K562 (cell line): Measurements from ENCODE around the gene IDI2. TPM values are rescaled to one million over a fixed set of nuclear protein-coding genes. Genes with fewer than 3 reads are reported as not detected.

Experiments used
- ILK ChIP-seq: fragments of 450-650 bp; IDR thresholded peaks from 2 replicates; pipeline ENCODE4 v1.6.1; 2016; ENCODE audit warnings: missing genetic modification characterization, low read depth, mild to moderate bottlenecking, missing compliant biosample characterization, moderate library complexity, borderline replicate concordance
- polyA plus RNA-seq, 8 experiments: library from polyadenylated mRNA; depleted of rRNA in 4 of 8; stranded (reverse) in 5 of 8; unstranded in 3 of 8; fragments of >200 nt; fragmentation: Nextera tagmentation in 2 of 8; fragmentation: Illumina TruSeq in 1 of 8; extraction: Ambion mirVana in 2 of 8; extraction: Trizol in 1 of 8; gene quantifications; 2 replicates each; pipeline versions ENCODE4 v1.2.1 to v1.2.3, GENCODE V29; 2011 to 2014; ENCODE audit warnings: inconsistent platforms in 1 of 8, missing spikeins in 1 of 8
- total RNA-seq, 7 experiments: library from RNA; depleted of rRNA in 6 of 7; stranded (reverse); fragments of >200 nt in 6 of 7; fragmentation: Illumina TruSeq in 2 of 7; extraction: Trizol in 2 of 7; gene quantifications; 2 replicates each; pipeline versions ENCODE4 v1.2.1 to v1.2.3, GENCODE V29; 2011 to 2021; ENCODE audit warnings: low replicate concordance in 1 of 7
- TF ChIP-seq, protein P1 (sequence below): fragments of 450-650 bp; IDR thresholded peaks from 2 replicates; pipeline ENCODE4 v1.6.1; 2017; ENCODE audit warnings: antibody characterized with exemption
- TF ChIP-seq, protein P2 (sequence below), 3 experiments: IDR thresholded peaks in 2 of 3; conservative IDR thresholded peaks in 1 of 3; 2 replicates each; pipeline ENCODE4 v1.5.1; 2011 to 2012; ENCODE audit warnings: low read length in 3 of 3, mild to moderate bottlenecking in 3 of 3, control low read depth in 2 of 3, improper control_type of control experiment in 1 of 3, inconsistent platforms in 1 of 3, low read depth in 1 of 3, mixed read lengths in 1 of 3, moderate library complexity in 1 of 3; ENCODE audit not compliant: insufficient read depth in 2 of 3
- TF ChIP-seq, protein P3 (sequence below): fragments of 450-650 bp; IDR thresholded peaks from 2 replicates; pipeline ENCODE4 v1.6.1; 2016; ENCODE audit warnings: low read depth, mild to moderate bottlenecking, moderate library complexity

Gene IDI2
- total and polyA plus RNA-seq, 9 of the 15 experiments (the other 6 are each of a cell fraction or from before 2014, with no cell fraction given) = not detected

DNA sequence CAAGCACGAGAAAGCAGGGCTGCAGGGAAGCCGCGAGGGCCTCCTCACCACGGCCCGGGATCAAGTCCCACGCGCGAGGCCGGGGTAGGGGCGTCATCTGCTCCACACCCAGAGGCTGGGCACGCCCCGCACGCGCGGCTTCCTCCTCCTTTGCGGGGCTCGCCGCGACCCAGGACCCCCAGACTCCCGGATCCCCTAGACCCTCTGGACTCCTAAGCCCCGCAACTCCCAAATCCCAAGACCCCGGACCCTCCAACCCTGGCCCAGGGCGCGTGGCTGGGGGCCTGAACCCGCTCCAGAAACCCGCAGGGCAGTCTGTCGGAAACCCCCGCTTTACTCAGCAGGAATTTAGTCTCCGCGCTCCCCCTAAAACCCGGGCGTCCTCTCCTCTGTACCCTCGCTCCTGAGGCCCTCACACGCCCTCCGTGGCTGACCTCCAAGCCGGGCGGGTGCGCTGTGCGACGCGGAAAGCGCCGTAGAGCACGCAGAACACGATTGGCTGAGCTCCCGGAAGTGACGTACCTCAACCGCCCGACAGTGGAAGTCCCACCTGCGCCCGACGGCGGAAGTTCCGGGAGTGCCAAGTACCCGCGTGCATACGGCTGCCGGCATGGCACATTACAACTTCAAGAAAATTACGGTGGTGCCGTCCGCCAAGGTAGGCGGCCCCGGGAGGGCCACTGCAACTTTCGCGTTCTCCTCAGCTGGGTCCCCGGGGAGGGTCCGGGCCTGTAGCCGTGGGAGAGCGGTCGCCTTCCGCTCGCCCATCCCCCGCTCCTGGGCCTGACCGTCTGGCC is 37.6 kb downstream of the IDI2 start, which contains the start of gene GTPBP4 (continued):
- TF ChIP-seq, protein P1, sequence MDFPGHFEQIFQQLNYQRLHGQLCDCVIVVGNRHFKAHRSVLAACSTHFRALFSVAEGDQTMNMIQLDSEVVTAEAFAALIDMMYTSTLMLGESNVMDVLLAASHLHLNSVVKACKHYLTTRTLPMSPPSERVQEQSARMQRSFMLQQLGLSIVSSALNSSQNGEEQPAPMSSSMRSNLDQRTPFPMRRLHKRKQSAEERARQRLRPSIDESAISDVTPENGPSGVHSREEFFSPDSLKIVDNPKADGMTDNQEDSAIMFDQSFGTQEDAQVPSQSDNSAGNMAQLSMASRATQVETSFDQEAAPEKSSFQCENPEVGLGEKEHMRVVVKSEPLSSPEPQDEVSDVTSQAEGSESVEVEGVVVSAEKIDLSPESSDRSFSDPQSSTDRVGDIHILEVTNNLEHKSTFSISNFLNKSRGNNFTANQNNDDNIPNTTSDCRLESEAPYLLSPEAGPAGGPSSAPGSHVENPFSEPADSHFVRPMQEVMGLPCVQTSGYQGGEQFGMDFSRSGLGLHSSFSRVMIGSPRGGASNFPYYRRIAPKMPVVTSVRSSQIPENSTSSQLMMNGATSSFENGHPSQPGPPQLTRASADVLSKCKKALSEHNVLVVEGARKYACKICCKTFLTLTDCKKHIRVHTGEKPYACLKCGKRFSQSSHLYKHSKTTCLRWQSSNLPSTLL = no peak
- no peak for TF ChIP-seq ILK (tag)
- TF ChIP-seq, protein P2, sequence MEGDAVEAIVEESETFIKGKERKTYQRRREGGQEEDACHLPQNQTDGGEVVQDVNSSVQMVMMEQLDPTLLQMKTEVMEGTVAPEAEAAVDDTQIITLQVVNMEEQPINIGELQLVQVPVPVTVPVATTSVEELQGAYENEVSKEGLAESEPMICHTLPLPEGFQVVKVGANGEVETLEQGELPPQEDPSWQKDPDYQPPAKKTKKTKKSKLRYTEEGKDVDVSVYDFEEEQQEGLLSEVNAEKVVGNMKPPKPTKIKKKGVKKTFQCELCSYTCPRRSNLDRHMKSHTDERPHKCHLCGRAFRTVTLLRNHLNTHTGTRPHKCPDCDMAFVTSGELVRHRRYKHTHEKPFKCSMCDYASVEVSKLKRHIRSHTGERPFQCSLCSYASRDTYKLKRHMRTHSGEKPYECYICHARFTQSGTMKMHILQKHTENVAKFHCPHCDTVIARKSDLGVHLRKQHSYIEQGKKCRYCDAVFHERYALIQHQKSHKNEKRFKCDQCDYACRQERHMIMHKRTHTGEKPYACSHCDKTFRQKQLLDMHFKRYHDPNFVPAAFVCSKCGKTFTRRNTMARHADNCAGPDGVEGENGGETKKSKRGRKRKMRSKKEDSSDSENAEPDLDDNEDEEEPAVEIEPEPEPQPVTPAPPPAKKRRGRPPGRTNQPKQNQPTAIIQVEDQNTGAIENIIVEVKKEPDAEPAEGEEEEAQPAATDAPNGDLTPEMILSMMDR (IDR thresholded peaks at IDR 0.05 in 2 of 3, conservative IDR thresholded peaks at IDR 0.05 in 1 of 3; ENCODE audit: insufficient read depth in 2 of 3, low read depth in 1 of 3, low read length in 3 of 3) = peak; percentile 44 to 63 (median 54)
- TF ChIP-seq, protein P3, sequence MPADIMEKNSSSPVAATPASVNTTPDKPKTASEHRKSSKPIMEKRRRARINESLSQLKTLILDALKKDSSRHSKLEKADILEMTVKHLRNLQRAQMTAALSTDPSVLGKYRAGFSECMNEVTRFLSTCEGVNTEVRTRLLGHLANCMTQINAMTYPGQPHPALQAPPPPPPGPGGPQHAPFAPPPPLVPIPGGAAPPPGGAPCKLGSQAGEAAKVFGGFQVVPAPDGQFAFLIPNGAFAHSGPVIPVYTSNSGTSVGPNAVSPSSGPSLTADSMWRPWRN = no peak
